Fibroblast of villous mesenchyme (primary cell): ENCODE measurements around the gene ZFPM1. TPM values are rescaled to one million over a fixed set of nuclear protein-coding genes. Genes with fewer than 3 reads are reported as not detected.

ENCODE experiments used
- DNase-seq: peaks from one replicate; pipeline ENCODE4 v3.0.0-alpha.2; 2010; ENCODE audit warnings: low read depth
- H3K4me3 ChIP-seq: 2 replicates; pipeline ENCODE4 v1.5.1; 2011; ENCODE audit warnings: low read depth, mild to moderate bottlenecking, low read length
- CTCF ChIP-seq: IDR thresholded peaks from 2 replicates; pipeline ENCODE4 v1.5.1; 2012; ENCODE audit warnings: low read depth, mild to moderate bottlenecking, low read length; ENCODE audit not compliant: insufficient read depth
- total RNA-seq: library from RNA; depleted of rRNA; stranded (reverse); fragments of >200 nt; gene quantifications from 2 replicates; pipeline ENCODE4 v1.2.3, GENCODE V29; 2012

ZFPM1 gene
- total RNA-seq, 1 donor, result 2.6 TPM

GRCh38 chr16:88454523-88454947 lies 1.5 kb downstream of the ZFPM1 start:
- no peak for DNase-seq
- H3K4me3 ChIP-seq, result peak overlapping the region; percentile 66
- peak; percentile 5 for TF ChIP-seq CTCF

DNA sequence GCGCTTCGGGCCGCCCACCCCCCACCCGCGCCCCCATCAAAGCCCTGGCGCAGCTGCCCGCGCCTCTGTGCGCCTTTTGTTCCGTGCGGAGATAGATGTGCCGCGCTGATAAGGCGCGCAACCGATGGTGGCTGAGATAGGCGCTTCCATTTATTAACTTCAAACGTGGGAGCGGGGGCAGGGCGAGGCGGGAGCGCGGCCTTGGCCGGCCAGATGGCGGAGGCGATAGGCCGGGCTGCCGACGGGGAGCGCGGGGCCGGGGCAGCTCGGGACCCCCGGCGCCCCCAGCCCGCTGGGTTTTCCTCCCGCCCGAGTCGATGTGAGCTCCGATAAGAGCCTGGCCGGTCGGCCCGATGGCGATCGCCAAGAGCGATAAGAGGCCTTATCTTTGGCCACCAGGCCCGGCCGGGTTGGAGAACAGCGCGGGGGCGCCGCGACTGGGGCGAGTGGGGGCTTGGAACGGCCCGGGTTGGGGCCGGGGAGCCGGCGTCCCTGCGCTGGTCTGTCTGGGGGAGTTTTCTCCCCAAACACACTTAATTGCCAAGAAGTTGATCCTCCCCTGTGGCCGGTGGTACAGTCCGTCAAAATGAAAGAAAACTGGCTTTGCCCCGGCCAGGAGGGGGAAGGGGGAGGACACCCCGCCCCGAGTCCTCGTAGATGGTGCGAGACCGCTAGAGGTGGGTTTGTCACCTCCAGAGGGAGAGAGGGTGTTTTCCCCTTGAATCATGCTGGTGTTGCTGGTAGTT lies 2.7 kb downstream of the ZFPM1 start:
- DNase-seq, result peak; percentile 59
- TF ChIP-seq CTCF, result no peak
- peak overlapping the region; percentile 66 for H3K4me3 ChIP-seq

GRCh38 chr16:88456356-88457292 lies 3.5 kb downstream of the ZFPM1 start:
- DNase-seq, result no peak
- H3K4me3 ChIP-seq, result peak overlapping the region; percentile 66
- TF ChIP-seq CTCF, result no peak

GRCh38 chr16:88458039-88458772 lies 5.1 kb downstream of the ZFPM1 start:
- peak; percentile 22 for DNase-seq
- no peak for TF ChIP-seq CTCF
- no peak overlapping the region for H3K4me3 ChIP-seq

GRCh38 chr16:88458773-88459235 lies 5.7 kb downstream of the ZFPM1 start:
- DNase-seq, result no peak
- TF ChIP-seq CTCF, result no peak
- H3K4me3 ChIP-seq, result no peak overlapping the region

- no peak overlapping the region for H3K4me3 ChIP-seq
- DNase-seq, result peak; percentile 82
- no peak for TF ChIP-seq CTCF
Measured at GRCh38 chr16:88459366-88460073, 6.4 kb downstream of the ZFPM1 start.
